GM12865 (cell line): ENCODE data around the gene DPAGT1.
A peak's percentile ranks its signal among the peaks of the same experiment; 100 is the strongest.

Source experiments
- DNase-seq: peaks from one replicate; pipeline ENCODE4 v3.0.0; 2010; ENCODE audit warnings: low read depth
- H3K4me3 ChIP-seq: 2 replicates; pipeline ENCODE4 v1.5.1; 2011; ENCODE audit warnings: mild to moderate bottlenecking, low read depth, low read length, control low read depth
- CTCF ChIP-seq: IDR thresholded peaks from 2 replicates; pipeline ENCODE4 v1.5.1; 2011; ENCODE audit warnings: low read length, control low read depth, low read depth, inconsistent platforms; ENCODE audit not compliant: insufficient read depth; ENCODE audit errors: missing control alignments

Gene DPAGT1

GRCh38 chr11:119087747-119088241 is 13.9 kb downstream of the DPAGT1 start:
- no peak for DNase-seq
- TF ChIP-seq CTCF = no peak
- no peak overlapping the region for H3K4me3 ChIP-seq

GRCh38 chr11:119087123-119087522 is 14.5 kb downstream of the DPAGT1 start:
- no peak for TF ChIP-seq CTCF
- H3K4me3 ChIP-seq = no peak overlapping the region
- no peak for DNase-seq

- peak overlapping the region; percentile 94 for H3K4me3 ChIP-seq
- no peak for TF ChIP-seq CTCF
- DNase-seq = no peak
These were observed 16.2 kb downstream of the DPAGT1 start for GRCh38 chr11:119085437-119085847.

- peak within 1 kb of the TSS; percentile 94 for H3K4me3 ChIP-seq
- DNase-seq = peak; percentile 93
- TF ChIP-seq CTCF = no peak
These were observed 16.8 kb downstream of the DPAGT1 start, which contains the start of gene HMBS for GRCh38 chr11:119084663-119085436. TSS of gene HMBS (plus strand) at chr11:119084881. CDS start at chr11:119085034, 153 bp downstream.

- no peak overlapping the region for H3K4me3 ChIP-seq
- no peak for TF ChIP-seq CTCF
- DNase-seq = no peak
These were observed 19.9 kb downstream of the DPAGT1 start for GRCh38 chr11:119081682-119082260.

- TF ChIP-seq CTCF = no peak
- DNase-seq = no peak
- no peak overlapping the region for H3K4me3 ChIP-seq
These were observed 22.8 kb downstream of the DPAGT1 start for GRCh38 chr11:119078675-119079420.
